Measurements from ENCODE around the gene CLDN9. TPM values are rescaled to one million over a fixed set of nuclear protein-coding genes. Genes with fewer than 3 reads are reported as not detected.

The CLDN9 gene
- total RNA-seq, 1 donor from 2014 or later, result 2.2 TPM

DNA sequence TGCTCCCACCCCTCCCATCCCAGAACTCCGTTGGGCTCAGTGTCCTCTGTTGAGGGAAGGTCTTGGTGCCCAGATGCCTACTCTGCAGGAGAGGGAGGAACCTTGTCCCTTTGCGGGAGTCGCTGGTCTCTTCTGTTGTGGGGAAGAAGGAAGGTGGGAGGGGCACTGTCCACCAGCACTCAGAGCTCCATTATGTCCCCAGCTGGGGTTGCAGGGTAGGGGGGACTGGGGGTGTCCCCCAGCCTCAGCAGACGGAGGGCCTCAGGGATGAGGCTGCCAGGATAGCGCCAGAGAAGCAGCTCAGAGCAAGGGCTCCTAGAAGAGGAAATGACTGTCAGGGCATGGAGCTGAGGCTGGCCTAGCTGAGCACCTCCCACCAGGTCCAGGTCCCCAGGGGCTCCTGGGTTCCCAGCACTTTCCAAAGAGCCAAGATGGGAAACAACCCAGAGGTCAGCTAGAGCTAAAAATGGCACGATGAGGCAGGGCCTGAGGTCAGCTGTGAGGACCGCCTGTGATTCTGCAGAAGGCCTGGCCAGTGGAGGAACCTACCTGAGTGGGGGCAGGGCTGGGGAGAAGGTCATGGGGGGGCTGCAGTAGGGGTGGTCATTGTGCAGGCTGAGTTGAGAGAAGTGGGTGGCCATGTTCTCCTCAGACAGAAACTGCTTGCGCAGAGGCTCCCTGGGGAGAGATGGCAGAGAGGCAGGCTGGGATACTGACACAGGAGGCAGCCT lies 10.1 kb downstream of the CLDN9 start:
- Mint-ChIP-seq H3K36me3 (ENCODE audit: insufficient read depth) (peaks cover 5% of the 10 kb centered on the region), H3K27ac (peak overlapping the region; percentile 99), H3K4me3 (ENCODE audit: low read depth) (peak overlapping the region; percentile 91), H3K27me3 (no peaks in the 10 kb centered on the region), H3K4me1 (ENCODE audit: low read depth) (peaks cover 28% of the 10 kb centered on the region), H3K9me3 (ENCODE audit: low read depth) (no peaks in the 10 kb centered on the region)
- no peak for DNase-seq (ENCODE audit: low spot score, unreplicated experiment)
- TF ChIP-seq, protein P1, sequence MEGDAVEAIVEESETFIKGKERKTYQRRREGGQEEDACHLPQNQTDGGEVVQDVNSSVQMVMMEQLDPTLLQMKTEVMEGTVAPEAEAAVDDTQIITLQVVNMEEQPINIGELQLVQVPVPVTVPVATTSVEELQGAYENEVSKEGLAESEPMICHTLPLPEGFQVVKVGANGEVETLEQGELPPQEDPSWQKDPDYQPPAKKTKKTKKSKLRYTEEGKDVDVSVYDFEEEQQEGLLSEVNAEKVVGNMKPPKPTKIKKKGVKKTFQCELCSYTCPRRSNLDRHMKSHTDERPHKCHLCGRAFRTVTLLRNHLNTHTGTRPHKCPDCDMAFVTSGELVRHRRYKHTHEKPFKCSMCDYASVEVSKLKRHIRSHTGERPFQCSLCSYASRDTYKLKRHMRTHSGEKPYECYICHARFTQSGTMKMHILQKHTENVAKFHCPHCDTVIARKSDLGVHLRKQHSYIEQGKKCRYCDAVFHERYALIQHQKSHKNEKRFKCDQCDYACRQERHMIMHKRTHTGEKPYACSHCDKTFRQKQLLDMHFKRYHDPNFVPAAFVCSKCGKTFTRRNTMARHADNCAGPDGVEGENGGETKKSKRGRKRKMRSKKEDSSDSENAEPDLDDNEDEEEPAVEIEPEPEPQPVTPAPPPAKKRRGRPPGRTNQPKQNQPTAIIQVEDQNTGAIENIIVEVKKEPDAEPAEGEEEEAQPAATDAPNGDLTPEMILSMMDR (IDR thresholded peaks at IDR 0.05; ENCODE audit: unreplicated experiment), result no peak

- TF ChIP-seq, protein P1 (IDR thresholded peaks at IDR 0.05; ENCODE audit: unreplicated experiment), result no peak
- H3K4me3 Mint-ChIP-seq (ENCODE audit: low read depth), result peak overlapping the region; percentile 91
- H3K36me3 Mint-ChIP-seq (ENCODE audit: insufficient read depth), result peaks cover 5% of the 10 kb centered on the region
- no peaks in the 10 kb centered on the region for H3K9me3 Mint-ChIP-seq (ENCODE audit: low read depth)
- peaks cover 27% of the 10 kb centered on the region for H3K4me1 Mint-ChIP-seq (ENCODE audit: low read depth)
- peak overlapping the region; percentile 99 for H3K27ac Mint-ChIP-seq
- H3K27me3 Mint-ChIP-seq, result no peaks in the 10 kb centered on the region
- DNase-seq (ENCODE audit: low spot score, unreplicated experiment), result no peak
These were observed 10.6 kb downstream of the CLDN9 start for GRCh38 chr16:3023415-3023668.

- Mint-ChIP-seq H3K27me3 (no peaks in the 10 kb centered on the region), H3K36me3 (ENCODE audit: insufficient read depth) (peaks cover 5% of the 10 kb centered on the region), H3K27ac (peak within 1 kb of the TSS; percentile 99), H3K4me3 (ENCODE audit: low read depth) (peak within 1 kb of the TSS; percentile 91), H3K9me3 (ENCODE audit: low read depth) (no peaks in the 10 kb centered on the region), H3K4me1 (ENCODE audit: low read depth) (peaks cover 27% of the 10 kb centered on the region)
- peak; percentile 86 for DNase-seq (ENCODE audit: low spot score, unreplicated experiment)
- TF ChIP-seq, protein P1 (IDR thresholded peaks at IDR 0.05; ENCODE audit: unreplicated experiment), result no peak
These were observed 11.2 kb downstream of the CLDN9 start, which contains the start of the genes HCFC1R1 and THOC6 for GRCh38 chr16:3023669-3024478. HCFC1R1 (minus strand) TSS chr16:3023942; CDS start chr16:3023941, 1 bp downstream. THOC6 (plus strand) TSS chr16:3024035; CDS start chr16:3024327, 292 bp downstream.

GRCh38 chr16:3025032-3026002 lies 12.6 kb downstream of the CLDN9 start:
- peaks cover 25% of the 10 kb centered on the region for H3K4me1 Mint-ChIP-seq (ENCODE audit: low read depth)
- peaks cover 8% of the 10 kb centered on the region for H3K36me3 Mint-ChIP-seq (ENCODE audit: insufficient read depth)
- H3K27ac Mint-ChIP-seq, result no peak overlapping the region

More at GRCh38 chr16:3025032-3026002, 12.6 kb downstream of the CLDN9 start:
- H3K9me3 Mint-ChIP-seq (ENCODE audit: low read depth), result no peaks in the 10 kb centered on the region
- peaks cover 5% of the 10 kb centered on the region for H3K27me3 Mint-ChIP-seq
- H3K4me3 Mint-ChIP-seq (ENCODE audit: low read depth), result peak overlapping the region; percentile 26
- no peak for DNase-seq (ENCODE audit: low spot score, unreplicated experiment)
- TF ChIP-seq, protein P1 (IDR thresholded peaks at IDR 0.05; ENCODE audit: unreplicated experiment), result no peak
